ENCODE results near the gene CHID1.

Gene CHID1

DNA sequence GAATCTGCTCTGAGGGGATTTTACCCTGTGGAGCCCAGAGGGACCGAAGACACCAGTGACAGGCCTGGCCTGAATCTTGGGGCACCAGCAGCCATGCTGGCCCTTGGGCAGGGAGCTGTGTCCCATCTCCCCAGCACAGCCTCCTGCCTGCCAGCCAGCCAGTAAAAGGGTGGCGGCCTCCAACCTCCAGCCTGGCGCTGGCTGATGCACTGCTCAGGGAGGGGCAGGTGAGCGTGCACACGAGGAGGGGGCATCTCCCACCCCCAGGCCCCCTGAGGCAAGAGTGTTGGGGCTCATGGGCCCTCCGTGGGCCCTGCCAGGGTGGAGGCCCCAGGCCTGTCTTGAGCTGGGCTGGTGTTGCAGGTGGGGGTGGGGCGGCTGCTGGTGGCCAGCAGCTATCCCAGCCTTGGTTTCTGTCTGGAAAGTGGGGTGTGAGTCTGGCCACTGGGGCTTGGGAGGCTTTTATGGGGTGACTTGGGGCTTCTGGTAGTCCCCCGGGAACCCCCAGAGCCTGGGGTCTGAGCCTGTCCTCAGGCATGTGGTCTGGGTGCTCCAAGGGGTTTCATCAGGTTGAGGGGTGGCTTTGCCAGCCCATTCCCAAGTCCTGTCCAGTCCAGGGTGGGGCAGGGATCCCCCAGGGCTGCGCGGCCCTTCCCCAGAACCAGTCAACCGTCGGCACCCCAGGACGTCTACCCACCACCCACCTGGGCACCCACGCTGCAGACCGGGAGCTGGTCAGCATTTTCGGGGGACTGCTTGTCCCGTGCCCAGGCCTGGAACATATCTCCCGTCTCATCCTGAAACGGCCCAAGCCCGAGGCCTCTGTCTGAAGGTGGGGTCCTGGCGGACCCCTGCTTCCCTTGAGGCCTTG, 50.1 kb downstream of the CHID1 start:
- Histone ChIP-seq H3K9me3 (ENCODE audit: insufficient read depth, low read depth, low read length) (no peaks in the 10 kb centered on the region), H3K4me2 (ENCODE audit: low read depth, low read length, poor library complexity, severe bottlenecking) (no peak overlapping the region), H3K9me2 (replicated peaks; ENCODE audit: low read depth, low read length) (no peaks in the 10 kb centered on the region), H3K27me3 (ENCODE audit: insufficient read depth, low read length, poor library complexity, severe bottlenecking) (no peaks in the 10 kb centered on the region), H3K4me1 (ENCODE audit: insufficient read depth, low read length, poor library complexity, severe bottlenecking) (peaks cover 3% of the 10 kb centered on the region), H3K4me3 (ENCODE audit: low read length, poor library complexity, severe bottlenecking) (no peak overlapping the region), H3K9ac (ENCODE audit: low read depth, low read length, poor library complexity, severe bottlenecking) (no peak overlapping the region), H4K20me1 (ENCODE audit: insufficient read depth, low read length, poor library complexity, severe bottlenecking) (no peaks in the 10 kb centered on the region), H3K79me2 (ENCODE audit: insufficient read depth, low read length) (no peaks in the 10 kb centered on the region), H3F3A (ENCODE audit: low read depth) (no peaks in the 10 kb centered on the region), H2AFZ (ENCODE audit: low read length) (no peak overlapping the region), H3K36me3 (ENCODE audit: insufficient read depth, low read length) (no peaks in the 10 kb centered on the region)
- no peak for TF ChIP-seq EZH2phosphoT487 (IDR thresholded peaks at IDR 0.05; ENCODE audit: borderline replicate concordance)
- TF ChIP-seq, protein P1, sequence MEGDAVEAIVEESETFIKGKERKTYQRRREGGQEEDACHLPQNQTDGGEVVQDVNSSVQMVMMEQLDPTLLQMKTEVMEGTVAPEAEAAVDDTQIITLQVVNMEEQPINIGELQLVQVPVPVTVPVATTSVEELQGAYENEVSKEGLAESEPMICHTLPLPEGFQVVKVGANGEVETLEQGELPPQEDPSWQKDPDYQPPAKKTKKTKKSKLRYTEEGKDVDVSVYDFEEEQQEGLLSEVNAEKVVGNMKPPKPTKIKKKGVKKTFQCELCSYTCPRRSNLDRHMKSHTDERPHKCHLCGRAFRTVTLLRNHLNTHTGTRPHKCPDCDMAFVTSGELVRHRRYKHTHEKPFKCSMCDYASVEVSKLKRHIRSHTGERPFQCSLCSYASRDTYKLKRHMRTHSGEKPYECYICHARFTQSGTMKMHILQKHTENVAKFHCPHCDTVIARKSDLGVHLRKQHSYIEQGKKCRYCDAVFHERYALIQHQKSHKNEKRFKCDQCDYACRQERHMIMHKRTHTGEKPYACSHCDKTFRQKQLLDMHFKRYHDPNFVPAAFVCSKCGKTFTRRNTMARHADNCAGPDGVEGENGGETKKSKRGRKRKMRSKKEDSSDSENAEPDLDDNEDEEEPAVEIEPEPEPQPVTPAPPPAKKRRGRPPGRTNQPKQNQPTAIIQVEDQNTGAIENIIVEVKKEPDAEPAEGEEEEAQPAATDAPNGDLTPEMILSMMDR (conservative IDR thresholded peaks at IDR 0.05; ENCODE audit: low read length): no peak

DNA sequence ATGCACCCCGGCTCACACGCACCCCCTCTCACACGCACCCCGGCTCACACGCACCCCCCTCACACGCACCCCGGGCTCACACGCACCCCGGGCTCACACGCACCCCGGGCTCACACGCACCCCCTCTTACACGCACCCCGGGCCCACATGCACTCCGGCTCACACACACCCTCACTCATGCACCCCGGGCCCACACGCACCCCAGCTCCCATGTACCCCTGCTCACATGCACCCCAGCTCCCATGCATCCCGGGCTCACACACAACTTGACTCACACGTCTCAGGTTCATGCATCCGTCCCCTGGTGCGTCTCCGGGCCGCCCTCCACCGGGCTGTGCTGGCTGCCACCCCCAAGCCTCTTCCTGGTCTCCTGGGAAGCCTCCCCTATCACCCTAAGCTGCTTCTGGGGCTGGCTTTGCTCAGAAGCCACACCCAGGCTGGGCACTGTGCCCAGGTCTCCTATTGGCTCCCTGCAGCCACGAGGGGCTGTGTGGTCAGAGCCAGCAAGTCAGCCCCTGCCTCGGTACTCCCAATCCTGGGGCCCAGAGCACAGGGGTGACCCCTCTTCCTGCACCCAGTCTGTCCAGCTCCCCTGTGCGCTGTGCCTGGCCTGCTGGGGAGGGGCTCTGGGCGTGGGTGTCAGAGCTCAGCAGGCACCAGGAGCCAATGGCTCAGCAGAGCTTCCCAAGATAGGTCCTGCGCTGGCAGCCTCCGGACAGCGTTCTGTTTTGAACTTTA, 51.0 kb downstream of the CHID1 start:
- H3F3A ChIP-seq (ENCODE audit: low read depth): no peaks in the 10 kb centered on the region
- no peak overlapping the region for H3K9ac ChIP-seq (ENCODE audit: low read depth, low read length, poor library complexity, severe bottlenecking)
- no peaks in the 10 kb centered on the region for H4K20me1 ChIP-seq (ENCODE audit: insufficient read depth, low read length, poor library complexity, severe bottlenecking)
- no peaks in the 10 kb centered on the region for H3K9me2 ChIP-seq (replicated peaks; ENCODE audit: low read depth, low read length)
- no peaks in the 10 kb centered on the region for H3K36me3 ChIP-seq (ENCODE audit: insufficient read depth, low read length)
- H3K4me1 ChIP-seq (ENCODE audit: insufficient read depth, low read length, poor library complexity, severe bottlenecking): peaks cover 3% of the 10 kb centered on the region
- no peaks in the 10 kb centered on the region for H3K27me3 ChIP-seq (ENCODE audit: insufficient read depth, low read length, poor library complexity, severe bottlenecking)
- H2AFZ ChIP-seq (ENCODE audit: low read length): no peak overlapping the region
- H3K79me2 ChIP-seq (ENCODE audit: insufficient read depth, low read length): no peaks in the 10 kb centered on the region
- no peak for TF ChIP-seq EZH2phosphoT487 (IDR thresholded peaks at IDR 0.05; ENCODE audit: borderline replicate concordance)
- TF ChIP-seq, protein P1 (conservative IDR thresholded peaks at IDR 0.05; ENCODE audit: low read length): no peak
- H3K4me2 ChIP-seq (ENCODE audit: low read depth, low read length, poor library complexity, severe bottlenecking): no peak overlapping the region
- no peaks in the 10 kb centered on the region for H3K9me3 ChIP-seq (ENCODE audit: insufficient read depth, low read depth, low read length)
- H3K4me3 ChIP-seq (ENCODE audit: low read length, poor library complexity, severe bottlenecking): no peak overlapping the region

DNA sequence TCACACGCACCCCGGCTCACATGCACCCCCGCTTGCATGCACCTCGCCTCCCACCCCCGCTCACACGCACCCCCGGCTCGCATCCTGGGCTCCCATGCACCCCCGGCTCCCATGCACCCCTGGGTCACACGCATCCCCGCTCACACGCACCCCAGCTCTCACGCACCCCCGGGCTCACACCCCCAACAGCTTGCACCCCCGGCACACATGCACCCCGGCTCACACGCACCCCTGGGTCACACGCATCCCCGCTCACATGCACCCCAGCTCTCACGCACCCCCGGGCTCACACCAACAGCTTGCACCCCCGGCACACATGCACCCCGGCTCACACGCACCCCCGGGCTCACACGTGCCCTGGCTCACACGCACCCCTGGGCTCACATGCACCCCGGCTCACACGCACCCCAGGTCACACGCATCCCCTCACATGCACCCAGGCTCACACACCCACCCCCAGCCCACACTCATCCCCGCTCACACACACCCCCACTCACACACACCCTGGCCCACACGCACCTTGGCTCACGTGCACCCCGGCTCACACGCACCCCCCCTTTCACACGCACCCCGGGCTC, 51.8 kb downstream of the CHID1 start:
- no peaks in the 10 kb centered on the region for H3K79me2 ChIP-seq (ENCODE audit: insufficient read depth, low read length)
- no peaks in the 10 kb centered on the region for H3F3A ChIP-seq (ENCODE audit: low read depth)
- no peaks in the 10 kb centered on the region for H3K9me3 ChIP-seq (ENCODE audit: insufficient read depth, low read depth, low read length)
- no peak overlapping the region for H3K9ac ChIP-seq (ENCODE audit: low read depth, low read length, poor library complexity, severe bottlenecking)
- peaks cover 3% of the 10 kb centered on the region for H3K4me1 ChIP-seq (ENCODE audit: insufficient read depth, low read length, poor library complexity, severe bottlenecking)
- TF ChIP-seq, protein P1 (conservative IDR thresholded peaks at IDR 0.05; ENCODE audit: low read length): no peak
- no peak for TF ChIP-seq EZH2phosphoT487 (IDR thresholded peaks at IDR 0.05; ENCODE audit: borderline replicate concordance)
- H3K36me3 ChIP-seq (ENCODE audit: insufficient read depth, low read length): no peaks in the 10 kb centered on the region
- no peak overlapping the region for H3K4me3 ChIP-seq (ENCODE audit: low read length, poor library complexity, severe bottlenecking)
- no peak overlapping the region for H3K4me2 ChIP-seq (ENCODE audit: low read depth, low read length, poor library complexity, severe bottlenecking)
- no peaks in the 10 kb centered on the region for H3K27me3 ChIP-seq (ENCODE audit: insufficient read depth, low read length, poor library complexity, severe bottlenecking)
- no peaks in the 10 kb centered on the region for H4K20me1 ChIP-seq (ENCODE audit: insufficient read depth, low read length, poor library complexity, severe bottlenecking)
- H3K9me2 ChIP-seq (replicated peaks; ENCODE audit: low read depth, low read length): no peaks in the 10 kb centered on the region
- no peak overlapping the region for H2AFZ ChIP-seq (ENCODE audit: low read length)
